Endodermal cell (in vitro differentiated cells): ENCODE measurements around the gene DNMT3B. TPM values are rescaled to one million over a fixed set of nuclear protein-coding genes. Genes with fewer than 3 reads are reported as not detected.

Experiments used
- DNase-seq: peaks from one replicate; pipeline ENCODE4 v3.0.0-alpha.2; 2017
- H3K27ac ChIP-seq: 2 replicates; pipeline ENCODE4 v1.5.1; 2013; ENCODE audit warnings: mild to moderate bottlenecking, low read depth, low read length, moderate library complexity
- H3K27me3 ChIP-seq: 2 replicates; pipeline ENCODE4 v1.6.1; 2013; ENCODE audit warnings: mild to moderate bottlenecking, low read length, moderate library complexity; ENCODE audit not compliant: insufficient read depth, control insufficient read depth, poor library complexity, severe bottlenecking
- H3K36me3 ChIP-seq: 2 replicates; pipeline ENCODE4 v1.7.0; 2013; ENCODE audit warnings: mild to moderate bottlenecking, low read length, moderate library complexity; ENCODE audit not compliant: control insufficient read depth, insufficient read depth
- H3K4me1 ChIP-seq: one replicate; pipeline ENCODE4 v1.7.0; 2013; ENCODE audit warnings: low read length; ENCODE audit not compliant: control insufficient read depth, insufficient read depth
- H3K4me3 ChIP-seq: 2 replicates; pipeline ENCODE4 v1.5.1; 2013; ENCODE audit warnings: mild to moderate bottlenecking, low read length, moderate library complexity
- H3K9ac ChIP-seq: 2 replicates; pipeline ENCODE4 v1.6.1; 2013; ENCODE audit warnings: mild to moderate bottlenecking, low read length, moderate library complexity; ENCODE audit not compliant: poor library complexity, severe bottlenecking; ENCODE audit errors: extremely low read depth
- H3K9me3 ChIP-seq: 2 replicates; pipeline ENCODE4 v1.6.1; 2013; ENCODE audit warnings: mild to moderate bottlenecking, low read length, moderate library complexity; ENCODE audit not compliant: control insufficient read depth
- H3K27ac Mint-ChIP-seq: 2 replicates; pipeline ENCODE4 v1.8.0; 2020; ENCODE audit warnings: mixed read lengths
- H3K27me3 Mint-ChIP-seq: 2 replicates; pipeline ENCODE4 v1.8.0; 2021; ENCODE audit warnings: mild to moderate bottlenecking, mixed read lengths; ENCODE audit not compliant: insufficient read depth
- H3K36me3 Mint-ChIP-seq: 2 replicates; pipeline ENCODE4 v1.8.0; 2020; ENCODE audit warnings: low read depth, mixed read lengths
- H3K4me1 Mint-ChIP-seq: 2 replicates; pipeline ENCODE4 v1.8.0; 2020; ENCODE audit warnings: mixed read lengths
- H3K4me3 Mint-ChIP-seq: 2 replicates; pipeline ENCODE4 v1.8.0; 2020; ENCODE audit warnings: mild to moderate bottlenecking, moderate library complexity, mixed read lengths
- H3K9me3 Mint-ChIP-seq: 2 replicates; pipeline ENCODE4 v1.8.0; 2020; ENCODE audit warnings: mild to moderate bottlenecking, mixed read lengths
- CTCF ChIP-seq: fragments of 200-600 bp; sonication (generic); conservative IDR thresholded peaks from 2 replicates; pipeline ENCODE4 v1.5.0; 2021; ENCODE audit warnings: antibody characterized with exemption, mild to moderate bottlenecking
- WGBS, 2 experiments: methylation state at CpG; one replicate each; pipeline versions ENCODE4 v1.1.5 to v1.1.7; 2013; ENCODE audit warnings: missing lambda C conversion rate in 2 of 2, mixed read lengths in 1 of 2; ENCODE audit not compliant: insufficient coverage in 1 of 2, insufficient read length in 1 of 2; 5-methylcytosine and 5-hydroxymethylcytosine counted together
- total RNA-seq, 2 donors: library from RNA; stranded (reverse); fragmentation: NEBNext Ultra II Directional in 1 of 2; extraction: Animal tissue kit (Norgen Biotek cat#: 25700) in 1 of 2; gene quantifications; 2 replicates in 1 of 2; 3 replicates in 1 of 2; pipeline ENCODE4 v1.2.1, GENCODE V29; 2021

The DNMT3B gene
- total RNA-seq, 2 donors from 2014 or later: 82.1 to 283 TPM

GRCh38 chr20:32784369-32785080, 22.3 kb downstream of the DNMT3B start:
- Histone ChIP-seq H3K36me3 (peaks cover 95% of the 10 kb centered on the region), H3K4me1 (no peaks in the 10 kb centered on the region), H3K4me3 (no peak overlapping the region), H3K9ac (no peak overlapping the region), H3K9me3 (no peaks in the 10 kb centered on the region), H3K27ac (no peak overlapping the region), H3K27me3 (no peaks in the 10 kb centered on the region)
- no peak overlapping the region for H3K4me3 Mint-ChIP-seq
- TF ChIP-seq CTCF: no peak
- H3K4me1 Mint-ChIP-seq: no peaks in the 10 kb centered on the region
- peaks cover 86% of the 10 kb centered on the region for H3K36me3 Mint-ChIP-seq
- no peaks in the 10 kb centered on the region for H3K9me3 Mint-ChIP-seq
- WGBS, 2 experiments: 94 to 98% methylated on average over 10 to 12 of the region's 13 CpGs
- no peak for DNase-seq
- H3K27me3 Mint-ChIP-seq: no peaks in the 10 kb centered on the region
- H3K27ac Mint-ChIP-seq: no peak overlapping the region

GRCh38 chr20:32786059-32786760, 24.0 kb downstream of the DNMT3B start:
- Mint-ChIP-seq H3K4me3 (no peak overlapping the region), H3K27ac (peak overlapping the region; percentile 5), H3K4me1 (peaks cover 2% of the 10 kb centered on the region), H3K27me3 (no peaks in the 10 kb centered on the region), H3K9me3 (no peaks in the 10 kb centered on the region), H3K36me3 (peaks cover 97% of the 10 kb centered on the region)
- Histone ChIP-seq H3K9me3 (no peaks in the 10 kb centered on the region), H3K36me3 (peaks cover 95% of the 10 kb centered on the region), H3K4me3 (no peak overlapping the region), H3K27me3 (no peaks in the 10 kb centered on the region), H3K9ac (no peak overlapping the region), H3K4me1 (no peaks in the 10 kb centered on the region), H3K27ac (no peak overlapping the region)
- no peak for DNase-seq
- no peak for TF ChIP-seq CTCF
- WGBS, 2 experiments: 97 to 99% methylated on average over 14 to 16 of the region's 16 CpGs

DNA sequence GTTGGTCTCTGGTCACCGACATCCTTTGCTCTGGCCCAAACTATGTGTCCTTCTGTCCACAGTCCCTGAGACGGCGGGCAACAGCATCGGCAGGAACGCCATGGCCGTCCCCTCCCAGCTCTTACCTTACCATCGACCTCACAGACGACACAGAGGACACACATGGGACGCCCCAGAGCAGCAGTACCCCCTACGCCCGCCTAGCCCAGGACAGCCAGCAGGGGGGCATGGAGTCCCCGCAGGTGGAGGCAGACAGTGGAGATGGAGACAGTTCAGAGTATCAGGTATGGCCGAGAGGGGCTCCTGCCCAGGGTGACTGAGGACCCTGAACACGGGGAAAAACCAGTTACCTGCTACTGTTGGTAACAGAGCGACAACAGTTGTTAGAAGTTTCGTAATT, 25.0 kb downstream of the DNMT3B start:
- peak overlapping the region; percentile 5 for H3K27ac Mint-ChIP-seq
- H3K27me3 ChIP-seq: no peaks in the 10 kb centered on the region
- peak; percentile 30 for TF ChIP-seq CTCF
- no peak overlapping the region for H3K27ac ChIP-seq
- H3K9ac ChIP-seq: no peak overlapping the region
- WGBS, 2 experiments: 87 to 100% methylated on average over 8 to 16 of the region's 16 CpGs
- H3K9me3 Mint-ChIP-seq: no peaks in the 10 kb centered on the region
- no peaks in the 10 kb centered on the region for H3K27me3 Mint-ChIP-seq
- DNase-seq: no peak
- H3K4me1 Mint-ChIP-seq: peaks cover 2% of the 10 kb centered on the region
- H3K4me3 Mint-ChIP-seq: no peak overlapping the region
- no peaks in the 10 kb centered on the region for H3K9me3 ChIP-seq
- no peaks in the 10 kb centered on the region for H3K4me1 ChIP-seq
- peaks cover 97% of the 10 kb centered on the region for H3K36me3 Mint-ChIP-seq
- no peak overlapping the region for H3K4me3 ChIP-seq
- peaks cover 95% of the 10 kb centered on the region for H3K36me3 ChIP-seq
